ENCODE data around the gene LRRC8D.

DNA sequence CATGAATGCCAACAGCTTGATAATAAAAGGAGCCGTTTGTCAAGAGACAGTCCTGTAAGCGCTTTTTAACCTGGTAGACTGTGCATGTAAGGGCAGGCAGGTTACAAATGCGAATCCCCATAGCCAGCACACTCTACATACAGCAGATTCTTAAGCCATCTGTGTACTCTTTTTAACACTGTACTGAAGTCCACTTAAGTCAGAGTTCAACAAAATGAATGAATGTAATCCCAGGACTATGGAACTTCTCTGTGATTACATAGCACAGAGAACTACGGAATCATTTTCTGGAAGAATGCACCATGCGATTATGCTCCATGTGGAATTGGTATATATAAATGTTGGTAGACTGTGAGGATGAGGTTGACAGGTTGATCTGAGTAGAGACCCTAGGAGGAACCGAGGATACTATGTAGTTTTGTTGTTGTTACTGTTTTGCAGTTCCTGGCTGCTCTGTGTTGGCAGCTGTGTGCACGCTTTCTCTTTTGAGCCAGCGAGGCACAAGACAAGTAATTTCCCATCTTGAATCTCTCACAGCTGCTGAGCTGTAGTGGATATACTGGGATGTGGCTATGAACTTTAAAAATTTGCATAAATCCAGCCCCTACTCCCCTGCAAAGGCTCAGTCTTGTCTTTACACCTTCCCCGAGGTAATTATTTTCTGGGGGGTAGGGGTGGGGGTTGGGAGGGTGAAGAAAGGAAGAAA, 21.9 kb downstream of the LRRC8D start:
- no peak for TF ChIP-seq POLR2A (IDR thresholded peaks at IDR 0.05; ENCODE audit: extremely low read depth, insufficient read length)
- TF ChIP-seq, protein P1, sequence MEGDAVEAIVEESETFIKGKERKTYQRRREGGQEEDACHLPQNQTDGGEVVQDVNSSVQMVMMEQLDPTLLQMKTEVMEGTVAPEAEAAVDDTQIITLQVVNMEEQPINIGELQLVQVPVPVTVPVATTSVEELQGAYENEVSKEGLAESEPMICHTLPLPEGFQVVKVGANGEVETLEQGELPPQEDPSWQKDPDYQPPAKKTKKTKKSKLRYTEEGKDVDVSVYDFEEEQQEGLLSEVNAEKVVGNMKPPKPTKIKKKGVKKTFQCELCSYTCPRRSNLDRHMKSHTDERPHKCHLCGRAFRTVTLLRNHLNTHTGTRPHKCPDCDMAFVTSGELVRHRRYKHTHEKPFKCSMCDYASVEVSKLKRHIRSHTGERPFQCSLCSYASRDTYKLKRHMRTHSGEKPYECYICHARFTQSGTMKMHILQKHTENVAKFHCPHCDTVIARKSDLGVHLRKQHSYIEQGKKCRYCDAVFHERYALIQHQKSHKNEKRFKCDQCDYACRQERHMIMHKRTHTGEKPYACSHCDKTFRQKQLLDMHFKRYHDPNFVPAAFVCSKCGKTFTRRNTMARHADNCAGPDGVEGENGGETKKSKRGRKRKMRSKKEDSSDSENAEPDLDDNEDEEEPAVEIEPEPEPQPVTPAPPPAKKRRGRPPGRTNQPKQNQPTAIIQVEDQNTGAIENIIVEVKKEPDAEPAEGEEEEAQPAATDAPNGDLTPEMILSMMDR (IDR thresholded peaks at IDR 0.05; ENCODE audit: low read depth, low read length): no peak
